Measurements from ENCODE around the gene DMXL1.

- TF ChIP-seq POLR2AphosphoS5 (IDR thresholded peaks at IDR 0.05; ENCODE audit: low read depth, low read length) (no peak), POLR2A (IDR thresholded peaks at IDR 0.05; ENCODE audit: low read depth, low read length) (no peak), TAF1 (IDR thresholded peaks at IDR 0.05; ENCODE audit: borderline replicate concordance, low read depth, low read length) (no peak)
Observed at GRCh38 chr5:119112151-119112550, 41.3 kb downstream of the DMXL1 start.

Data from GM12892 (cell line).